NK-92 (cell line): ENCODE data around the gene SAMHD1.
A peak's percentile ranks its signal among the peaks of the same experiment; 100 is the strongest.
"Not testable (repeated sequence)": the region's sequence is repeated elsewhere in the genome, so short reads cannot be mapped to it uniquely, and the experiment has no call there.

Experiments
- DNase-seq: peaks from one replicate; lab custom pipeline; 2025; ENCODE audit not compliant: unreplicated experiment; lab: John Stamatoyannopoulos, UW

The SAMHD1 gene

DNA sequence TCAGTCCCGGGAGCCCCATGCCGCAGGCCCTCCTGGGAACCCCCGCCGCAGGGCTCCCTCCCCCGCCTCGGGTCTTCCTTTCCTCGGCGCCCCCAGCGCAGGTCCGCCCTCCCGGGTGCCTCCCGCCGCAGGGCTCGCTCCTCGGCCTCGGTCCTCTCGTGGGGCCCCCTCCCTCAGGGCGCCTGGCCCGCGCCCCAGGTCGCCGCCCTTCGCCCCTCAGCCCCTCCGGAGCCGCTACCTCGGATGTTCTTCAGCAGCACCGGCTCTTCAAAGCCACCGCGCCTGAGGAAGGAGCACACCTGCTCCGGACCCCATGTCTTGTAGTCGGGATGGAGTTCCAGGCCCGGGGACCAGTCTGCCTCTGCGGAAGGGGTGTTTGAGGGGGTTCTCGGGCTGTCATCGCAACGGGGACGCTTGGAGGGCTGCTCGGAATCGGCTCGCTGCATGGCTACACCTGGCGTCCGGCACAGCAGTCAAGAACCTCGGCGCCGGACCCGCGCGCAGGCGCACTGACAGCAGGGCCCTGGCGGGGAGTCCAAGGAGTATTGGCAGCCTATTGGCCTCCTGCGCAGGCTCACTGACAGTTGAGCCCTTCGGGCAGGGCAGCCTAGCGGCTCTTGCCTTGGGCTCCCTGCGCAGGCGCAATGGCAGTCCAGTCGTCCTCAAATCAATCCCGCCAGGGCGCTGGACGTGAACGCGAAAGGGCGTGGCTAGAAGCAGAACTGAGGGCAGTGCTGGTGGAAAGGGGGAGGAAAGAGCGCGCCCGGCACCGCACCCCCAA, at the start of gene SAMHD1:
TSS of gene SAMHD1 (minus strand) at position 511 of the 781 bp plus-strand sequence. CDS start at position 446, 65 bp downstream.
- peak; percentile 66 for DNase-seq

DNA sequence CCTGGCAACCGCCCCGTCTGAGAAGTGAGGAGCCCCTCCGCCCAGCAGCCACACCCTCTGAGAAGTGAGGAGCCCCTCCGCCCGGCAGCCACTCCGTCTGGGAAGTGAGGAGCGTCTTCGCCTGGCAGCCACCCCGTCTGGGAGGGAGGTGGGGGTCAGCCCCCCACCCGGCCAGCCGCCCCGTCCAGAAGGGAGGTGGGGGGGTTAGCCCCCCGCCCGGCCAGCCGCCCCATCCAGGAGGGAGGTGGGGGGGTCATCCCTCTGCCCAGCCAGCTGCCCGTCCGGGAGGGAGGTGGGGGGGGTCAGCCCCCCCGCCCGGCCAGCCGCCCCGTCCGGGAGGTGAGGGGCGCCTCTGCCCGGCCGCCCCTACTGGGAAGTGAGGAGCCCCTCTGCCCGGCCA, 48.7 kb upstream of the SAMHD1 start:
- DNase-seq = not testable (repeated sequence)

DNA sequence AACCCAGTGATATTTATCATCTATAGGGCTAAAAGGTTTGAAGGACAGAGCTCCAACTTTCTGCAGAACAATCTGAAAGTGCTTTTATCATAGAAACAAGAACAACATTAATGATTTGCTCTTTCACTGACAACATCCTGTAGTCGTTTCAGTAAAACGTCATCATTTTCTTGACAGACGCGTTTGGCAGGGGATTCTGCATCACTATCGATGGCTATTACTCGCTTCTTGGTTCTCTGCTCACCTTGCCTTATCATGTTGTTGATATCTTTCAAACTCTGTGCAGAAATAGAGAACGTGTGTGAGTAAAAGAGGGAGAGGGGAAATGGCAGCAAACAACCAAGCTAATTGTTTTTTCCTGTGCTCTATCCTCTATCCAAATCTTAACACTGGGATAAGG, 47.1 kb upstream of the SAMHD1 start:
- DNase-seq = no peak

DNA sequence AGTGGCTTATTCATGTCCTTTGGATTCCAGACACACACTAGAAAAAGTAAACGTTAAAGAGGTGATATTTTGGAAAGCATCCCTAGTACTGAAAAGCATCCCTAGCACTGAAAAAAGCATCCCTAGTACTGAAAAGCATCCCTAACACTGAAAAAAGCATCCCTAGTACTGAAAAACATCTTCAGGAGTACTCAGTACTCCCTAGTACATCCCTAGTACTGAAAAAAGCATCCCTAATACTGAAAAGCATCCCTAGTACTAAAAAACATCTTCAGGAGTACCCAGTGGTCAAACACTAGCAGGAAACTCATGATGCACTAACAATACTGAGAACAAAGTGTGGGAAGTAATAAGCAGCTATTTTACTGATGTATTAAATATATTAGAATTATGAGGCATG, 45.6 kb upstream of the SAMHD1 start:
- no peak for DNase-seq

DNA sequence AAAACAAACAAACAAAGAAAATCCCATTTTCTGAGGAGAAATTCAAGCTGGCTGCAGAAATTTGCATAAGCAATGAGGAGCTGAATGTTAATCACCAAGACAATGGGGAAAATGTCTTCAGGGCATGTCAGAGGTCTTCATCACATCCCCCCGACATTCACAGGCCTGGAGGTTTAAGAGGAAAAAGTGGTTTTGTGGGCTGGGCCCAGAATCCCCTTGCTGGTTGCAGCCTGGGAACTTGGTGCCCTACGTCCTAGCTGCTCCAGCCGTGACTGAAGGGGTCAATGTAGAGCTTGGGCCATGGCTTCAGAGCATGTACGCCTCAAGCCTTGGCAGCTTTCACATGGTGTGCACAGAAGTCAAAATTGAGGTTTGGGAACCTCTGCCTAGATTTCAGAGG, 42.7 kb upstream of the SAMHD1 start:
- not testable (repeated sequence) for DNase-seq

DNA sequence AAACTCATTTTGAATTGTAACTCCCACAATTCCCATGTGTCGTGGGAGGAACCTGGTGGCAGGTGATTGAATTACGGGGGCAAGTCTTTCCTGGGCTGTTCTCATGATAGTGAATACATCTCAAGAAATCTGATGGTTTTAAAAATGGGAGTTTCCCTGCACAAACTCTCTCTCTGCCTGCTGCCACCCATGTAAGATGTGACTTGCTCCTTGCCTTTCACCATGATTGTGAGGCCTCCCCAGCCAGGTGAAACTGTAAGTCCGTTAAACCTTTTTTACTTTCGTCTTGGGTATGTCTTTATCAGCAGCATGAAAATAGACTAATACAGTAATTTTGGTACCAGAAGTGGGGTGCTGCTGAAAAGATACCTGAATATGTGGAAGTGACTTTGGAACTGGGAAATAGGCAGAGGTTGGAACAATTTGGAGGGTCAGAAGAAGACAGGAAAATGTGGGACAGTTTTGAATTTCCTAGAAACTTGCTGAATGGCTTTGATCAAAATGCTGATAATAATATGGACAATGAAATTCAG, 41.4 kb upstream of the SAMHD1 start:
- DNase-seq = no peak

DNA sequence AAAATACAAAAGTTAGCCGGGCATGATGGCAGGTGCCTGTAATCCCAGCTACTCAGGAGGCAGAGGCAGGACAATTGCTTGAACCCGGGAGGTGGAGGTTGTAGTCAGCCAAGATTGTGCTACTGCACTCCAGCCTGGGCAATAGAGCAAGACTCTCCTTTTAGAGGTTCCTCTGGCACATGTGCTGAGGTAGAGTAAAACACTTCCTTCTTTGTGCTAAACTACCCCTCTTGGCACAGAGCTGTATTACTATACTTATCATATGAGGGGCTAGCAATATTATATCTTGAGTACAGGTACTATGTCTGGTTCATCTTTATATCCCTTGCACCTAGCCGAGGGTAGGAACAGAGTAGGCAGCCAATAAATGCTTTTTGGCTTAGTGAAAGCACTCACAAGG, 40.2 kb upstream of the SAMHD1 start:
- DNase-seq = no peak

DNA sequence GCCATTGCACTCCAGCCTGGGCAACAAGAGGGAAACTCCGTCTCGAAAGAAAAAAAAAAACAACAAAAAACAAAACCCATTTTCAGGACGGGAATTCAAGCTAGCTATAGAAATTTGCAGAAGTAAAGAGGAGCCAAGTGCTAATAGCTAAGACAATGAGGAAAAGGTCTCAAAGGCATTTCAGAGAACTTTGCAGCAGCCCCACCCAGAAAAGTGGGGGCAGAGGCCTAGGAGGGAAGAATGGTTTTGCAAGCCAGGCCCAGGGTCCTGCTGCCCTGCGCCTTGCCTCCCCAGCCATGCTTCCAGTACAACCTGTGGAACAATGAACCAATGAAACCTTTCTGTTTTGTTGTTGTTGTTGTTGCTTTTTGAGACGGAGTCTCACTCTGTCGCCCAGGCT, 38.3 kb upstream of the SAMHD1 start:
- DNase-seq = no peak

DNA sequence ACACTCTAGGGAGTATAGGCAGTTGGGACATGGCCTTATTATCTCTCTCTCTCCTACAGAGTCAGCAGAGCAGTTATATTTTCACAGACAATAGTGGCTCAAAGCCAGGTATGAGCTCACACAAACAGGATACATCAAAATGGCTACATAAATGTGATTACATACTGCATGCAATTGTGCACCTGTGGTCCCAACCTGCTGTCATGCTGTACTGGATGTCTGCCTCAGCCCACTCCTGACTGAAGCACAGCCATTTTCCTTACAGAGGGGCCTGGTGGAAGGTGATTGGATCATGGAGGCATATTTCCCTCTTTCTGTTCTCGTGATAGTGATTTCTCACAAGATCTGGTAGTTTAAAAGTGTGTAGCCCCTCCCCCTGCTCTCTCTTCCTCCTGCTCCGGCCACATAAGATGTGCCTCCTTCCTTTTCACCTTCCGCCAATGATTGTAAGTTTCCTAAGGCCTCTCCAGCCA, 37.0 kb upstream of the SAMHD1 start:
- no peak for DNase-seq

DNA sequence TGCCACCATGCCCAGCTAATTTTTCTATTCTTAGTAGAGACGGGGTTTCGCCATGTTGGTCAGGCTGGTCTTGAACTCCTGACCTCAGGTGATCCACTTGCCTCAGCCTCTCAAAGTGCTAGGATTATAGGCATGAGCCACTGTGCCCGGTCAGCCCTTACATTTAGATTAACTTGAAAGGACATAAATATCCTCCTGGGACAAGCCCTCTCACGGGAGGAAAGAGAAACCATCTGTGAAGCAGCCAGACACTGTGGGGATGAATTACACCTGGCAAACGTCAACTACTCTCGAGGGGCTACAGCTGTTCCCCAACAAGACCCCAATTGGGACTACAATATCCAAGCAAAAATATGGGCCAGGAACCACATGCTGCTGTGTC, 32.7 kb upstream of the SAMHD1 start:
- no peak for DNase-seq

DNA sequence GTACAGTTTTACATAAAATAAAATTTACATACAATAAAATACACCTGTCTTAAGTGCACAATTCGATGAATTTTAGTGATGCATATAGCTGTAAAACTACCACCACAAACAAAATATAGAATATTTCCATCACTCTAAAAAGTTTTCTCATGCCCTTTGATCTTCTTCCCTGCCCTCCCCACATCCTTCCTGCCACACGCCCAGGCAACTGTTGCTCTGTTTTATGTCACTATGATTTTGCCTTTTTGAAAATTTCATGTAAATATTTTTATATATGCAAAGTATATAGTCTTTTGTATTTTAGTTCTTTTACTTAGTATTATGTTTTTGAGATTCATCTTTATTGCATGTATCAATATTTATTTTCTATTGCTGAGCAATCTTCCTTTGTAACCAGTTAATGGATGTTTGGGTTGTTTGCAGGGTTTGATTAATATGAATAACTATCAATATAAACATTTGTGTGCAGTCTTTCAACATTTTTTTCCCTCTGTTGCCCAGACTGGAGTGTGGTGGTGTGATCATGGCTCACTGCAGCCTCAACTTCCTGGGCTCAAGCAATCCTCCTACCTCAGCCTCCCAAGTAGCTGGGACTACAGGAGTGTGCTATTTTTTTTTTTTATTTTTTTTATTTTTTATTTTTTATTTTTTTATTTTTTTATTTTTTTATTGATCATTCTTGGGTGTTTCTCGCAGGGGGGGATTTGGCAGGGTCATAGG, 23.8 kb upstream of the SAMHD1 start:
- DNase-seq = no peak

DNA sequence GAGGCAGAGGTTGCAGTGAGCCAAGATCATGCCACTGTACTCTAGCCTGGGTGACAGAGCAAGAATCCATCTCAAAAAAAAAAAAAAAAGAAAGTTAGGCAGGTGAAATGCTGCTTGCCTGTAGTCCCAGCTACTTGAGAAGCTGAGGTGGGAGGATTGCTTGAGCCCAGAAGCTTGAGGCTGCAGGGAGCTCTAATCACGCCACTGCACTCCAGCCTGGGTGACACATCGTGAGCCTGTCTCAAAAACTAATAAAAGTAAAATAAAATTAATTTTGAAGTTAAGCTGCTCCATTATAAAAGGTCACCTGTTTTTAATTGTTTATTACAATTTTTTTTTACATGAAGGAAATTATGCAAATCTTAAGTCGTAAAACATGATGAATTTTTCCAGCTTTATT, 23.2 kb upstream of the SAMHD1 start:
- DNase-seq = no peak

DNA sequence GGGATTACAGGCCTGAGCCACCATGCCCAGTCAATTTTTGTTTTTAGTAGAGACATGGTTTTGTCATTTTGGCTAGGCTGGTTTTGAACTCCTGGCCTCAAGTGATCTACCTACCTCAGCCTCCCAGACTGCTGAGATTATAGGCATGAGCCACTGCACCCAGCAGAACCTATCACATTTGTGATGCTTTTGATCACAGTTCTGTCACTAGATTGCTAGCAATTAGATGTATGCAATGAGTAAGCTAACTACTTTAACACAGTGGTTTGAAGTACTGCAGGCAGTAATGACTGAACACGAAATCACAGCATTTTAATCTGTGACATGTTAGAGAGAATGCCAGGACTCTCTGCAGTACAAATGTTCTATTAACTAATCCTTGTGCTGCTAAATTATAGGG, 19.6 kb upstream of the SAMHD1 start:
- DNase-seq = no peak

DNA sequence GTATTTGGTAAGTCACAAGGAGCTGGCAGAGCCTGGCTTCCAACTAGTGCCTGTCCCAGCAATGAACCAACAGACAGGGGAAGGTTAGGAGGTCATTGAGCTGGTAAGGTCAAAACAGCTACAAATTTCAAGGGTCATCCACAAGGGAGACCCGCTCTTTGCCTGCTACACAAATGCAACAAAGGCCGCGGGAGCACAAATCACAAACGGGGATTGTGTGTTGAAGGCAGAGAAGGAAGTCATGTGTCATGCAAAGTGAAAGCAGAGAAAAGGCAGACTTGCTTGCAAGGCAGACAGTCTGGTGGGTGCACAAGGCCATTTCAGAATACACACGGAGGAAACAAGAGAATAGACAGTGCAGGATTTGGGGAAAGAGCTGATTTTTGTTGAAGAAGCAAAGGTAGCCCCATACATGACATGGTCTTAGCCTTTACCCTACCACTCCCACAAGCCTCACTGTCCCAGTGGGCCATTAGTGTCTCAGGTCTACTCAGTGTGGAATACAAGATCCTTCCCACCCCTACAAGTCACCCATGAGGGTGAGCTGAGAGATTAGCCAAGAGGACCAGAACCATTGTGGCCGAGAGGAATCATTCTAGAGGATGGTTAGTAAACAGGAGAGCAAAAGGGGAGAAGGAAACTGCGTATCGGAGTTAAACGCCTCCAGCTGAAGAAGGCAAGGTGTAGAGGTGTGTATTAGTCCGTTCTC, 18.1 kb upstream of the SAMHD1 start:
- DNase-seq = no peak

DNA sequence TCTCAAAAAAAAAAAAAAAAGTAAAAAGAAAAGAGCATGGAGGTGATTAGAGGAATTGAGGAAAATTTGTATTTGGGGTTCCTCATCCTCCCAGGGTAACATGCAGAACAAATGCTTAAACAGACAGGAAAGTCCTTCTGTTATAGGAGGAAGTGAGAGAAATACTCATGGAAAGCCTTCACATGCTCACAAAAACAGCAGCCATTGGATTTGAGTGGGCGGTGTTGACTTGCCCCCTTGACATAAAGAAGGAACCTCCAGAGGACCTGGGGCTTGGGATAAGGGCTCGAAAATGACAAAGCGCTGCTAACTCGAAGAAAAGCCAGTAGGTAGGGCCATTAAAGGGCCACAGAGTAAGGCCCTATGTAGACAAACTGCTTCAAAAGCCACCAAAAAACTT, 17.5 kb upstream of the SAMHD1 start:
- DNase-seq = no peak

DNA sequence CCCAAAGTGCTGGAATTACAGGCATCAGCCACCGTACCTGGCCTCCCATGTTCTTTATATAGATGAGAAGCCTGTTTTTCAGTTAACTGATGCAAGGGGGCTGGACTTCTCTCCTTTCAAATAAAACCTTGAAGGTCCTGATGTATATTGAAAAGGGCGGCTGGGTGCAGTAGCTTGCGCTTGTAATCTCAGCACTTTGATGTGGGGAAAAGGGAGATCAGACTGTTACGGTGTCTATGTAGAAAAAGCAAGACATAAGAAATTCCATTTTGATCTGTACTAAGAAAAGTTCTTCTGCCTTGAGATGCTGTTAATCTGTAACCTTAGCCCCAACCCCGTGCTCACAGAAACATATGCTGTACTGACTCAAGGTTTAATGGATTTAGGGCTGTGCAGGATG, 16.1 kb upstream of the SAMHD1 start:
- DNase-seq = no peak

DNA sequence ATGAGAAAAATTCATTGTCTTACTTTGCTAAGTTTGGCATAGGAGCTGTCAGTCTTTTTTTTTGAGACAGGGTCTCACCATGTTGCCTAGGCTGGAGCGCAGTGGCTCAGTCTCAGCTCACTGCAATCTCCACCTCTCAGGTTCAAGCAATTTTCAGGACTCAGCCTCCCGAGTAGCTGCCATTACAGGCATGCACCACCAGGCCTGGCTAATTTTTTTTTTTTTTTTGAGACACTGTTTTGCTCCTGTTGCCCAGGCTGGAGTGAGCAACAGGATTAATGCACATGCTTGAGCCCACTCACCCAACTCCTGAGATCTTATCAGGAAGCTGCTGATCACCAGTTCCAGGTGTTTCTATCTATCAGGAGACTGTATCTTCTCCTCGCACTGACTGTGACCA, 15.5 kb upstream of the SAMHD1 start:
- not testable (repeated sequence) for DNase-seq

DNA sequence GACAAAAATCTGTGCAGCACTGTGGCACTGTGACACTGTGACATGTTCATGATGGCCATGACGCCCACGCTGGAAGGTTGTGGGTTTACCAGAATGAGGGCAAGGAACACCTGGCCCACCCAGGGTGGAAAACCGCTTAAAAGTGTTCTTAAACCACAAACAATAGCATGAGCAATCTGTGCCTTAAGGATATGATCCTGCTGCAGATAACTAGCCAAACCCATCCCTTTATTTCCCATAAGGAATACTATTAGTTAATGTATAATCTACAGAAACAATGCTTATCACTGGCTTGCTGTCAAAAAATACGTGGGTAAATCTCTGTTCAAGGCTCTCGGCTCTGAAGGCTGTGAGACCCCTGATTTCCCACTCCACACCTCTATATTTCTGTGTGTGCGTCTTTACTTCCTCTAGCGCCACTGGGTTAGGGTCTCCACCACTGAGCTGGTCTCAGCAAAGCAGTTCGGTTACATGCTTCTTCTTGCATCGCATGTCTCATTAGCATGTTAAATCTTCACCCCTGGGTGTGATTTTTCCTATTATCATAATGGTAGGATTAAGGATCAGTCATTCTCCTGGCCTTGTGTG, 10.9 kb upstream of the SAMHD1 start:
- DNase-seq = not testable (repeated sequence)

DNA sequence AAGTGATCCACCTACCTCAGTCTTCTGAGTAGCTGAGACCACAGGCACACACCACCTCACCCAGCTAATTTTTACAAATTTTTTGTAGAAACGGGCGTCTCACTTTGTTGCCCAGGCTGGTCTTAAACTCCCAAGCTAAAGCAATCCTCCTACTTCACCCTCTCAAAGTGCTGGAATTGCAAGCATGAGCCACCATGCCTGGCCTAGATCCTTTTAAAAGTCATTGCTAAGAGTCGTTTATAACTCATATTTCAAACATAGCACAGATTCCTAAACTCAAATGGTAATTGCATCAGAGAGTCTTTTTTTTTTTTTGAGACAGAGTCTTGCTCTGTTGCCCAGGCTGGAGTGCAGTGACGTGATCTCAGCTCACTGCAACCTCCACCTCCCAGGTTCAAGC, 7.7 kb upstream of the SAMHD1 start:
- no peak for DNase-seq

DNA sequence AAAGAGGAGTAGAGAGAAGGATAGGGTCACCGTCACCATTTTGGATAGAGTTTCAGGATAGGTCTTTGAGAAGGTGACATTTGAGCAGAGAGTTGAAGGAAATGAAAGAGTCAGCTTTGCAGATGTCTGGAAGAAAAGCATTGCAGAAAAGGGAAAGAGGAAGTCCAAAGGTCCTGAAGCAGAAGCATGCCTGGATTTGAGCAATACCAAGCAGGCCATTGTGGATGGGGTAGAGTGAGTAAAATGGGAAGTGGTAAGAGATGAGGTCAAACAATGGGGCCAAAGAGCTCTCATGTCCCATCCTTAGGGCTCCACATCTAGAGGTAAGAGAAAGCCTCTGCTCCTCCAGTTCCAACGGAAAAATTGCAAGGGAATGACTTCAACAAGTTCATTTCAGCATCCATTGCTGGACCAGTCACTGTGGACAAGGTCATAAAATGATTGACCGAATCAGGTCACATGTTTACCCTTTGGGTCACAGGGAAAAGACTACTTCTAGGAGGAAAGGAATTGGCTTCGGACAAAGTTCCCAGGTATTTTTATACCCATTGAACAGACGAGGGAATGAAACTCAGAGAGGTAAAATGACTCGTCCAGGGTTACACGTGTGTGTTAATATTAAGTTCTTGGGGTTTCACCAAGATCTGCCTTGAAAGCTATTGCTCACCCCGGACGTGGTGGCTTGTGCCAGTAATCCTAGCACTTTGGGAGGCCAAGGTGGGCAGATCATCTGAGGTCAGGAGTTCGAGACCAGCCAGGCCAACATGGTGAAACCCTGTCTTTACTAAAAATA, 6.6 kb upstream of the SAMHD1 start:
- no peak for DNase-seq
